CD4-positive, alpha-beta T cell treated with Interleukin-12 subunit alpha and Interleukin-12 subunit beta, for 1 hour (primary cell): Measurements from ENCODE around the gene ZFAND2A.
"Not testable (repeated sequence)": the region's sequence is repeated elsewhere in the genome, so short reads cannot be mapped to it uniquely, and the experiment has no call there.

Experiments
- DNase-seq: peaks from one replicate; pipeline ENCODE4 v3.0.0-alpha.2; 2020

ZFAND2A gene

GRCh38 chr7:1121886-1122831 lies 37.8 kb downstream of the ZFAND2A start:
- no peak for DNase-seq

GRCh38 chr7:1121476-1121875 lies 38.5 kb downstream of the ZFAND2A start:
- DNase-seq = no peak

DNA sequence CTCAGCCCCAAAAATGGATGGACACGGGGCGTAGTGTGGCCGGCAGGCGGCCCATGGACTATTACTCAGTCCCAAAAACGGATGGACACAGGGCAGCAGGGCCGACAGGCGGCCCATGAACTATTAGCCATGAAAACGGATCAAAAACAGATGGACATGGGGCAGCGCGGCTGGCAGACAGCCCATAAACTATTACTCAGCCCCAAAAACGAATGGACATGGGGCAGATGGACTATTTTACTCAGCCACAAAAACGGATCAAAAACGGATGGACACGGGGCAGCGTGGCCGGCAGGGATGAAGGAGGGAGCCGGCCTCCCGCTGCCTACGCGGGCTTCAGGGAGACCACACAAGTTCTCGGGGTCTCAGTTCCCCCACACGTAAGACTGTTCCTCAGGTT lies 39.2 kb downstream of the ZFAND2A start:
- no peak for DNase-seq

GRCh38 chr7:1119201-1119600 lies 40.8 kb downstream of the ZFAND2A start:
- no peak for DNase-seq

DNA sequence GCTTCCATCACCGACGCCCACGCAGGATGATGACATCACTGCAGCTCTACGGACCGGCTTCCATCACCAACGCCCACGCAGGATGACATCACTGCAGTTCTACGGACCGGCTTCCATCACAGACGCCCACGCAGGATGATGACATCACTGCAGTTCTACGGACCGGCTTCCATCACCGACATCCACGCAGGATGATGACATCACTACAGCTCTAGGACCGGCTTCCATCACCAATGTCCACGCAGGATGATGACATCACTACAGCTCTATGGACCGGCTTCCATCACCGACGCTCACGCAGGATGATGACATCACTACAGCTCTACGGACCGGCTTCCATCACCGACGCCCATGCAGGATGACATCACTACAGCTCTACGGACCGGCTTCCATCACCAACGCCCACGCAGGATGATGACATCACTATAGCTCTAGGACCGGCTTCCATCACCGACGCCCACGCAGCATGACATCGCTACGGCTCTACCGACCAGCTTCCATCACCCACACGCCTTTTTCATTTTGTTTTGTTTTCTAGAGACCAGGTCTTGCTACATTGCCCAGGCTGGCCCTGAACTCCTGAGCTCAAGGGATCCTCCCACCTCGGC lies 42.6 kb downstream of the ZFAND2A start:
- no peak for DNase-seq

DNA sequence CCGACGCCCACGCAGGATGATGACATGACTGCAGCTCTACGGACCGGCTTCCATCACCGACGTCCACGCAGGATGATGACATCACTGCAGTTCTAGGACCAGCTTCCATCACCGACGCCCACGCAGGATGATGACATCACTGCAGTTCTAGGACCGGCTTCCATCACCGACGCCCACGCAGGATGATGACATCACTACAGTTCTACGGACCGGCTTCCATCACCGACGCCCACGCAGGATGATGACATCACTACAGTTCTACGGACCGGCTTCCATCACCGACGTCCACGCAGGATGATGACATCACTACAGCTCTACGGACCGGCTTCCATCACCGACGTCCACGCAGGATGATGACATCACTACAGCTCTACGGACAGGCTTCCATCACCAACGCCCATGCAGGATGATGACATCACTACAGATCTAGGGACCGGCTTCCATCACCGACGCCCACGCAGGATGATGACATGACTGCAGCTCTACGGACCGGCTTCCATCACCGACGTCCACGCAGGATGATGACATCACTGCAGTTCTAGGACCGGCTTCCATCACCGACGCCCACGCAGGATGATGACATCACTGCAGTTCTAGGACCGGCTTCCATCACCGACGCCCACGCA lies 43.5 kb downstream of the ZFAND2A start:
- DNase-seq = not testable (repeated sequence)

GRCh38 chr7:1115171-1116045 lies 44.6 kb downstream of the ZFAND2A start:
- DNase-seq = not testable (repeated sequence)

DNA sequence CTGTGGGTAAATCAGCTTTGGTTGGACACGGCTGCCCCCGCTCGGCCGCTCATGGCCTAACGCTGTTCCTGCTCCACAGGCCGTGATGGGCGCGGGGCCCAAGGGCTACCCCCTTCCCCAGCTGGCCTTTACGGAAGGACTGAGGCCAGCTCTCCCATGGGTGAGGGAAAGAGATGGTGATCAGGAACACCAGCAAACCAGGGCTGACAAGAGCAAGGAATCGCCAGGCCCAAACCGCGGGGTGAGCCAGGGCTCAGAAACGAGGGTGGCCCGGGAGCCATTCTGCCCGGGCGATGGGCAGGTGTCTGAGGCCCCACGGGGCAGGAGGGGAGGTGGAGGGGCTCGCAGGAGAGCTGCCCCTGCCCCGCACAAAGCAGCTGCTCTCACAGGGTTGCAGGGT lies 45.5 kb downstream of the ZFAND2A start:
- no peak for DNase-seq

DNA sequence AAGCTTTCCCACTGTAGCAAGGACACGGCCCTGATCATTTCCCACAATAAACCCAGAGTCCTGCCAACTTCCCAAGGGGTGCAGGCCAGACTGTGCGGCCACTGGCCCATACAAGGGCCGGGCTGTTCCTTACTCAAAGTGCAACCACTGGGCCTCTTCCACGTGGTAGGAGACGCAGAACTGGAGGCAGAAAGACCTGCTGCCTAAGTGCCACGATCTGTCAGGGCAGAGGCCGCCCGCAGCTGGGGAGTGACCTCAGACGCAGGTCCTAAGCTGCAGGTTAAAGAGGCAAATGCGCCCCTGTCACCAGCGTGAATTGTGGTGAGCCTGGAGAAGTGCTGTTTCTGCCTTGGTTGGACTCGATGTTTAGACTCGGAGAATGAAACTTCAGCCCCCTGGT lies 45.9 kb downstream of the ZFAND2A start:
- no peak for DNase-seq

- DNase-seq = no peak
Measured at GRCh38 chr7:1113548-1113885, 46.5 kb downstream of the ZFAND2A start.

GRCh38 chr7:1112625-1113547 lies 47.1 kb downstream of the ZFAND2A start:
- no peak for DNase-seq

GRCh38 chr7:1112109-1112508 lies 47.9 kb downstream of the ZFAND2A start:
- no peak for DNase-seq

GRCh38 chr7:1111156-1111555 lies 48.8 kb downstream of the ZFAND2A start:
- no peak for DNase-seq

DNA sequence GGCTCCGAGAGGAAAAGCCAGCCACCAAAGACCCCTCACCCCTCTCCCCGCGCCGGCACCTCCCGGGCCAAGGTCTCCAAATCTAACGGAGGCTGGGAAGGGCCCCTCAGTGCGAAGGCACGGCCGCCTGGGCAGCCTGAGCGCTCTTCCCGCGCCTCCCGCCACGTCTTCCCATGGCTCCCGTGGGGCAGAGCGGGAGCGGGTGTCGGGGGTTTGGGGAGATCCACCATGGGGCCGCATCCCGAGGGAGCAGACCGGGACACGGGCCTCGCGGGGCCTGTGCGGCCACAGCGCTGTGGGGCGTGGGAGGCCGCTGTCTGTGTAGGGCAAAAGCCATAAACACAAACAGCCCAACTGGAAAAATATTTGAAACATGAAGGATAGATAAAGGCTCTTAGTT lies 49.6 kb downstream of the ZFAND2A start:
- no peak for DNase-seq

- no peak for DNase-seq
Measured at GRCh38 chr7:1109581-1110310, 50.2 kb downstream of the ZFAND2A start.

GRCh38 chr7:1108264-1108920 lies 51.6 kb downstream of the ZFAND2A start:
- DNase-seq = no peak

DNA sequence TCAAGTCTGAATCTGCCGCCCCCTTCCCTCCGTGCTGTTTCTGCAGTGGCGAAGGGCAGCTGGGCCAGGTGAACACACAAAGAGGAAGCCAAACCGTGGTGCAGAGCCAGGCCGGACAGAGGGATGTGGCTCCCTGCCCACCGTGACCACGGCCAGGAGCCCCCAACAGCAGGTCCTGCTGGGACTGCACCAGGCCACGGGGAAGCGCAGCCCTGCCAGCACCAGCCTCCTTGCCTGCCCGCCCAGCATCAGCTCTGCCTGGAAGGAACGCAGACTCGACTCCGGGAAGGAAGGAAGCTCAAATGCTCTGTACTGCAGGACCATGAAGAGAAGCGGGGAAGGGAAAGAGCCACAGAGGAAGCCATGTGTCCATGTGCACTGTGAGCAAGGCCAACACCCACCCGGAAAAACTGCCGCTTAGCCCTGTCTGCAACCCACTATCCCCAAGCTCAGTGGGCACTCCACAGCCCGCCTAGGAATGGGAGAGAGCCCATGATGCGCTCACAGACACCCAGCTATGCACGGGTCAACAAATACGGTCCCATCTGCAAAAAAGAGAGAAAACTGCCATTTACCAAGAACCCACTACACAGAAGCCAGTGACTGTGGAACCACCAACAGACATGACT lies 53.1 kb downstream of the ZFAND2A start:
- DNase-seq = no peak

- no peak for DNase-seq
Measured at GRCh38 chr7:1106063-1106792, 53.8 kb downstream of the ZFAND2A start.

GRCh38 chr7:1105189-1105588 lies 54.8 kb downstream of the ZFAND2A start:
- DNase-seq = no peak
